Stomach (tissue), 9 donors: ENCODE data around the gene CA6. TPM values are rescaled to one million over a fixed set of nuclear protein-coding genes. Genes with fewer than 3 reads are reported as not detected.
"Not testable (repeated sequence)": the region's sequence is repeated elsewhere in the genome, so short reads cannot be mapped to it uniquely, and the experiment has no call there.

Experiments
- DNase-seq, 2 donors: peaks; one replicate each; pipeline versions ENCODE4 v3.0.0 to v3.0.0-alpha.2; 2013 to 2019
- H3K27ac ChIP-seq, 5 donors: fragments of 200-600 bp in 4 of 5; sonication (generic) in 4 of 5; one replicate each; pipeline ENCODE4 v1.5.1; 2013 to 2019; ENCODE audit warnings: mild to moderate bottlenecking in 1 of 5, moderate library complexity in 1 of 5
- H3K27me3 ChIP-seq, 3 donors: fragments of 200-600 bp; sonication (generic); one replicate each; pipeline ENCODE4 v1.5.1; 2017 to 2019; ENCODE audit warnings: mixed run types in 1 of 3
- H3K36me3 ChIP-seq, 4 donors: fragments of 200-600 bp; sonication (generic); 1 replicate in 3 of 4; 2 replicates in 1 of 4; pipeline ENCODE4 v1.5.1; 2016 to 2019
- H3K4me1 ChIP-seq, 4 donors: fragments of 200-600 bp; sonication (generic); one replicate each; pipeline ENCODE4 v1.5.1; 2016 to 2019
- H3K4me3 ChIP-seq, 4 donors: fragments of 200-600 bp; sonication (generic) in 3 of 4; one replicate each; pipeline ENCODE4 v1.5.1; 2016 to 2019; ENCODE audit warnings: mild to moderate bottlenecking in 1 of 4
- H3K9me3 ChIP-seq, 4 donors: fragments of 200-600 bp; sonication (generic); one replicate each; pipeline ENCODE4 v1.5.1; 2016 to 2019
- EP300 ChIP-seq: sonication (generic); formaldehyde crosslinking; IDR thresholded peaks from one replicate; pipeline ENCODE4 v1.6.1; 2017; ENCODE audit warnings: antibody characterized with exemption
- POLR2A ChIP-seq, 4 donors: fragments of 450-650 bp; IDR thresholded peaks; one replicate each; pipeline ENCODE4 v1.6.1; 2016; ENCODE audit warnings: antibody characterized with exemption in 4 of 4, control low read depth in 2 of 4, mild to moderate bottlenecking in 1 of 4, moderate library complexity in 1 of 4
- POLR2AphosphoS5 ChIP-seq, 3 donors: sonication (generic); formaldehyde crosslinking; IDR thresholded peaks; one replicate each; pipeline ENCODE4 v1.6.1; 2016; ENCODE audit warnings: antibody characterized with exemption in 3 of 3
- WGBS, 5 donors: extraction: QIAGEN DNeasy Blood & Tissue Kit in 3 of 5; methylation state at CpG; one replicate each; pipeline versions ENCODE4 v1.1.5 to v1.1.7; 2013 to 2018; 5-methylcytosine and 5-hydroxymethylcytosine counted together
- intact Hi-C: fragments of 100-400 bp; cut with DNase I; formaldehyde crosslinking; loops from one replicate; pipeline ENCODE4 v1.15.1; 2023; ENCODE audit warnings: low total_unique reads
- polyA plus RNA-seq, 3 donors: library from polyadenylated mRNA; stranded (reverse); fragments of 200-250 nt; gene quantifications; one replicate each; pipeline ENCODE4 v1.2.3, GENCODE V29; 2013
- total RNA-seq, 5 donors: library from RNA; depleted of rRNA; stranded (reverse); fragments of >200 nt; gene quantifications; one replicate each; pipeline versions ENCODE4 v1.1.0 to v1.2.3, GENCODE V29; 2014 to 2016
- TF ChIP-seq, protein P1 (sequence below), 7 experiments: fragments of 450-650 bp in 4 of 7; fragments of 200-600 bp in 3 of 7; sonication (generic) in 3 of 7; IDR thresholded peaks; one replicate each; pipeline ENCODE4 v1.5.1; 2016 to 2019; ENCODE audit warnings: antibody characterized with exemption in 7 of 7, control low read depth in 2 of 7, mild to moderate bottlenecking in 1 of 7
- donor health status: healthy with polysubstance abuse.
- donor health status: Bipolar disorder and iron deficiency.
- donor health status: healthy.

The CA6 gene
- total and polyA plus RNA-seq, 8 donors: not detected

GRCh38 chr1:8989061-8989460, 43.4 kb downstream of the CA6 start:
- H3K4me3 ChIP-seq: no peak overlapping the region
- no peak for DNase-seq
- H3K27me3 ChIP-seq: no peaks in the 10 kb centered on the region
- no peak overlapping the region for H3K27ac ChIP-seq
- intact Hi-C loops: loop anchor here (5.0 kb wide), 1 partner anchor 72 kb away; no protein-coding TSS in a partner anchor
- 89 to 97% (median 93%) methylated on average over 3 to 11 of the region's 11 CpGs for WGBS, 5 donors
- TF ChIP-seq POLR2A (IDR thresholded peaks at IDR 0.05) (no peak), EP300 (no peak), POLR2AphosphoS5 (IDR thresholded peaks at IDR 0.05) (no peak)
- TF ChIP-seq, protein P1, sequence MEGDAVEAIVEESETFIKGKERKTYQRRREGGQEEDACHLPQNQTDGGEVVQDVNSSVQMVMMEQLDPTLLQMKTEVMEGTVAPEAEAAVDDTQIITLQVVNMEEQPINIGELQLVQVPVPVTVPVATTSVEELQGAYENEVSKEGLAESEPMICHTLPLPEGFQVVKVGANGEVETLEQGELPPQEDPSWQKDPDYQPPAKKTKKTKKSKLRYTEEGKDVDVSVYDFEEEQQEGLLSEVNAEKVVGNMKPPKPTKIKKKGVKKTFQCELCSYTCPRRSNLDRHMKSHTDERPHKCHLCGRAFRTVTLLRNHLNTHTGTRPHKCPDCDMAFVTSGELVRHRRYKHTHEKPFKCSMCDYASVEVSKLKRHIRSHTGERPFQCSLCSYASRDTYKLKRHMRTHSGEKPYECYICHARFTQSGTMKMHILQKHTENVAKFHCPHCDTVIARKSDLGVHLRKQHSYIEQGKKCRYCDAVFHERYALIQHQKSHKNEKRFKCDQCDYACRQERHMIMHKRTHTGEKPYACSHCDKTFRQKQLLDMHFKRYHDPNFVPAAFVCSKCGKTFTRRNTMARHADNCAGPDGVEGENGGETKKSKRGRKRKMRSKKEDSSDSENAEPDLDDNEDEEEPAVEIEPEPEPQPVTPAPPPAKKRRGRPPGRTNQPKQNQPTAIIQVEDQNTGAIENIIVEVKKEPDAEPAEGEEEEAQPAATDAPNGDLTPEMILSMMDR (IDR thresholded peaks at IDR 0.05): no peak
- no peaks in the 10 kb centered on the region for H3K36me3 ChIP-seq
- peaks cover 4 to 20% (median 11%) of the 10 kb centered on the region in 4 donors for H3K4me1 ChIP-seq
- H3K9me3 ChIP-seq: no peaks in the 10 kb centered on the region

GRCh38 chr1:8989821-8990220, 44.2 kb downstream of the CA6 start:
- DNase-seq: no peak
- Histone ChIP-seq H3K4me3 (no peak overlapping the region), H3K27ac (no peak overlapping the region), H3K4me1 (peaks cover 4 to 20% (median 11%) of the 10 kb centered on the region in 4 donors), H3K27me3 (no peaks in the 10 kb centered on the region), H3K9me3 (no peaks in the 10 kb centered on the region), H3K36me3 (no peaks in the 10 kb centered on the region)
- WGBS, 5 donors: 68 to 81% (median 71%) methylated on average over 4 of the region's 4 CpGs
- intact Hi-C loops: loop anchor here (5.0 kb wide), 1 partner anchor 73 kb away; no protein-coding TSS in a partner anchor
- no peak for TF ChIP-seq EP300
- no peak for TF ChIP-seq POLR2A (IDR thresholded peaks at IDR 0.05)
- TF ChIP-seq POLR2AphosphoS5 (IDR thresholded peaks at IDR 0.05): no peak
- TF ChIP-seq, protein P1 (IDR thresholded peaks at IDR 0.05): no peak

DNA sequence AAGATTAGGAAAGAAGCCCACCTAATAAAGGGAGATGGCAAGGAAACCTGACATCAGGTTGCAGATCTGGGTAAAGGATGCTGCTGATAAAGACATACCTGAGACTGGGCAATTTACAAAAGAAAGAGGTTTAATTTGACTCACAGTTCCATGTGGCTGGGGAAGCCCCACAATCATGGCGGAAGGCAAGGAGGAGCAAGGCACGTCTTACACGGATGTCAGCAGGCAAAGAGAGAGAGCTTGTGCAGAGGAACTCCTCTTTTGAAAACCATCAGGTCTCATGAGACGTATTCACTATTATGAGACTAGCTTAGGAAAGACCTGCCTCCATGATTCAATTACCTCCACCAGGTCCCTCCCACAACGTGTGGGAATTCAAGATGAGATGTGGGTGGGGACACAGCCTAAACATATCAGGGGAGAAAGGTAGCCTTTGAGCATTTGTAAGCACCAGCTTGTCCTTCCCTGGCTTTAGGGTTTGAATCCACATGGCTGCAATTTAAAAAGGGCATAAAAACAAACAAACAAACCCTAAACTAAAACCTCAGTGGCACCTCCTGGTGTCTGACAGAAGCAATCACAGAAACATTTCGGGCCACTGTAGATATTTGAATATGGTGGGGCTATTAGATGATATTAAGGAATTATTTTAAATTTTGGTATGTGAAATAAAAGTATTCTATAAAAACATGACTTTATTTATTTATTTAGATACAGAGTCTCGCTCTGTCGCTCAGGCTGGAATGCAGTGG, 47.4 kb downstream of the CA6 start:
- no peaks in the 10 kb centered on the region for H3K9me3 ChIP-seq
- intact Hi-C loops: no loop called here
- TF ChIP-seq POLR2AphosphoS5 (IDR thresholded peaks at IDR 0.05): no peak
- no peak for TF ChIP-seq POLR2A (IDR thresholded peaks at IDR 0.05)
- TF ChIP-seq EP300: no peak
- TF ChIP-seq, protein P1 (IDR thresholded peaks at IDR 0.05): no peak
- 91 to 94% (median 93%) methylated on average over 8 of the region's 8 CpGs for WGBS, 5 donors
- no peaks in the 10 kb centered on the region for H3K36me3 ChIP-seq
- no peaks in the 10 kb centered on the region for H3K4me1 ChIP-seq
- H3K27me3 ChIP-seq: no peaks in the 10 kb centered on the region
- DNase-seq: no peak
- H3K4me3 ChIP-seq: no peak overlapping the region
- H3K27ac ChIP-seq: no peak overlapping the region

DNA sequence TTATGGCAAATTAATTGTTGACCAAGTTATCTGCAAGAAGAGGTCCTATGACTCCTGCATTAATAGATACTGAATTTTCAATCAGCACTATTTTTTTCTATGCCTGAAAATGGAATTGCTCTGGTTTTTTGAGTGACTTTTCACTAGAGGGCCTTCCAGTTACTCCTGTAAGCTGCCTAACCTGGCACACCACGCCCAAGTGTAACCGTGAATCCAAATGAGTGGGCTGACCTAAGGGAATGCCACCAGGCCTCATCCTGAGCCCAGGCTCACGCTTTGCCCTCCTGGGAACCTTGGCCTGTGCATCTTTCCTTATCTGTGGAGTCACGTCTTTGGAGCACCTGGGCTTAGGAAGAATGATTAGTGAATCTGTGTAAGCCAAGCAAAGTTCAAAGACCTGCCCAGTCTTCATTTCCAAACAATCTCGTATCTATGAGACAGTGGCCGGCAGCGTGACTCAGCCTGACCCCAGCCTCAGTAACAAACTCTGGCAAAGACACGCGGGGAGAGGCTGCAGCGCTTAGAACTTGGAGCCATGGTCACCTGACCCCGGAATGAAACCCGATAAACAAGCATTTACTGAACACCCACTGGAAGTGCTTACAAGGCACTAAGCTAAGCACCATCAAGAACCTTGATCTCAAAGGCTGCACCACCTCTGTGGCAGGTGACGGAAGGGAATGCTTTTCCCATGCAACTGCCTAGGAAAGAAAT, 48.5 kb downstream of the CA6 start:
- H3K27me3 ChIP-seq, H3K36me3 ChIP-seq, H3K4me3 ChIP-seq, H3K4me1 ChIP-seq, H3K9me3 ChIP-seq, H3K27ac ChIP-seq, DNase-seq, intact Hi-C loops: not testable (repeated sequence)
- 59 to 73% (median 64%) methylated on average over 7 to 12 of the region's 13 CpGs for WGBS, 5 donors

GRCh38 chr1:9001534-9002214, 56.0 kb downstream of the CA6 start:
- H3K4me3 ChIP-seq, H3K4me1 ChIP-seq, H3K27ac ChIP-seq, H3K9me3 ChIP-seq, DNase-seq, H3K36me3 ChIP-seq, H3K27me3 ChIP-seq, intact Hi-C loops: not testable (repeated sequence)
- WGBS, 5 donors: 66 to 79% (median 70%) methylated on average over 13 of the region's 13 CpGs

DNA sequence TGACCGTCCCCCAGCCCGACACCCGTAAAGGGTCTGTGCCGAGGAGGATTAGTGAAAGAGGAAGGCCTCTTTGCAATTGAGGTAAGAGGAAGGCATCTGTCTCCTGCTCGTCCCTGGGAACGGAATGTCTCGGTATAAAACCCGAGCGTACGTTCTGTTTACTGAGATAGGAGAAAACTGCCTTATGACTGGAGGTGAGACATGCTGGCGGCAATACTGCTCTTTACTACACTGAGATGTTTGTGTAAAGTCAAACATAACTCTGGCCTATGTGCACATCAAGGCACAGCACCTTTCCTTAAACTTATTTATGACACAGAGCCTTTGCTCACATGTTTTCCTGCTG, 56.5 kb downstream of the CA6 start:
- H3K9me3 ChIP-seq, H3K36me3 ChIP-seq, H3K27me3 ChIP-seq, H3K27ac ChIP-seq, H3K4me3 ChIP-seq, H3K4me1 ChIP-seq, DNase-seq, intact Hi-C loops: not testable (repeated sequence)
- 64 to 85% (median 72%) methylated on average over 11 of the region's 11 CpGs for WGBS, 5 donors
